Eye (tissue), 1 donor: ENCODE results near the gene ATG4B.
"Not testable (repeated sequence)": the region's sequence is repeated elsewhere in the genome, so short reads cannot be mapped to it uniquely, and the experiment has no call there.

Source experiments
- DNase-seq: peaks from one replicate; pipeline ENCODE4 v3.0.0-alpha.2; 2015

Gene ATG4B

DNA sequence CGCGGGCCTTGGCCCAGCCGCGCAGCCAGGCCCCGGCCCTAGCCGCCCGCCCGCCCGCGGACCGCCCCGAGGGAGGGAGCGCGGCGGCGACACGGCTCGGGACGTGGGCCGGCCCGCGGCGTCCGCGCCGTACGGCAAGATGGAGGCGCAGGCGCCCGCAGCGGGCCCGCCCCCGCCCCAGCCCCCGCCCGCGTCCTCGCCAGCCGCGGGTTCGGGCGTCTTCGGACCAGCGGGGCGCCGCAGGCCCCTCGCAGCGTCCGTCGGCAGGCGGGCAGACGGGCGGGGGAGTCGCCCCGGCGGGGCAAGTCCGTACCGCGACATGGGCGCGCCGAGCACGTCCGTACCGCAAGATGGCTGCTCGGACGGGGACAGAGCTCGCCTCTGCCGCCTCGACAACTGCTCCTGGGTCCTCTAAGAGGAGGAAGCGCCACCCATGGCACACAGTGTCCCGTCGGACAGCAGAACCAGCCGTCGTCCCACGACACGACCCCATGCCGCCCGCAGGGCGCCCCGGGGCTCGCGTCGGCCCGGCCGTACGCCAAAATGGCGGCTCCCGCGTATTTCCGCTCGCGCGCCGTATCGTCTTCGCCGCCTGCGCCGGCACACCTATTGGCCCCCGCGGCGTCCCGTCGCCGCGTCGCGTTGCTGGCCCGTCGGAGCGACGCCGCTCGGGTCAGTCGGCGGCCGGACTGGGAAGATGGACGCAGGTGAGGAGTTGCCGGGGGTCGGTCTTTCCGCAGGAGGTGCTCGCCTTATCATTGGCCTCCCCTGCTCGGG, at the start of gene ATG4B, which contains the start of gene THAP4:
ATG4B (plus strand) TSS at position 676 of the 777 bp plus-strand sequence; CDS start at position 698, 22 bp downstream.
THAP4 (minus strand) TSS at position 141 of the 777 bp plus-strand sequence. CDS start 141 bp downstream, outside the sequence.
- peak; percentile 96 for DNase-seq

DNA sequence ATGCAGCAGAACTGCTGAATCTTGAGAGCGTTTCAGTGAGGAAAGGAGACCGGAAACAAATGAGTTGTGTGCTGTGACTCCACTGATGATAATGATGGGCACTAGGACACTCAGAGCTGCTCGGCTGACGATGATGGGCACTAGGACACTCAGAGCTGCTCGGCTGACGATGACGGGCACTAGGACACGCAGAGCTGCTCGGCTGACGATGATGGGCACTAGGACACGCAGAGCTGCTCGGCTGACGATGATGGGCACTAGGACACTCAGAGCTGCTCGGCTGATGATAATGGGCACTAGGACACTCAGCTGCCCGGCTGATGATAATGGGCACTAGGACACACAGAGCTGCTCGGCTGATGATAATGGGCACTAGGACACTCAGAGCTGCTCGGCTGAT, 47.6 kb upstream of the ATG4B start:
- not testable (repeated sequence) for DNase-seq

DNA sequence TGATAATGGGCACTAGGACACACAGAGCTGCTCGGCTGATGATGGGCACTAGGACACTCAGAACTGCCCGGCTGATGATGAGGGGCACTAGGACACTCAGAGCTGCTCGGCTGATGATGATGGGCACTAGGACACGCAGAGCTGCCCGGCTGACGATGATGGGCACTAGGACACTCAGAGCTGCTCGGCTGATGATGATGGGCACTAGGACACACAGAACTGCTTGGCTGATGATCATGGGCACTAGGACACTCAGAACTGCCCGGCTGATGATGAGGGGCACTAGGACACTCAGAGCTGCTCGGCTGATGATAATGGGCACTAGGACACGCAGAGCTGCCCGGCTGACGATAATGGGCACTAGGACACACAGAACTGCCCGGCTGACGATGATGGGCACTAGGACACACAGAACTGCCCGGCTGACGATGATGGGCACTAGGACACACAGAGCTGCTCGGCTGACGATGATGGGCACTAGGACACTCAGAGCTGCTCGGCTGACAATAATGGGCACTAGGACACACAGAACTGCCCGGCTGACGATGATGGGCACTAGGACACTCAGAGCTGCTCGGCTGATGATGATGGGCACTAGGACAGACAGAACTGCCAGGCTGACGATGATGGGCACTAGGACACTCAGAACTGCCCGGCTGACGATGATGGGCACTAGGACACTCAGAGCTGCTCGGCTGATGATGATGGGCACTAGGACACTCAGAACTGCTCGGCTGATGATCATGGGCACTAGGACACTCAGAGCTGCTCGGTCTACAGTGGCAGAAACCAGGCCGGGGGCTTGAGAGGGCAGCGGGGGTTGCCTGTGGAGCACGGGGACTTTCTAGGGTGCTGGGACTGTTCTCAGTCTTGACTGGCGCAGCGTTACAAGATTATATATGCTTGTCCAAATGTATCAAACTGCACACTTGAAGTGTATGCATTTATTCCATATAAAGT, 46.7 kb upstream of the ATG4B start:
- not testable (repeated sequence) for DNase-seq

DNA sequence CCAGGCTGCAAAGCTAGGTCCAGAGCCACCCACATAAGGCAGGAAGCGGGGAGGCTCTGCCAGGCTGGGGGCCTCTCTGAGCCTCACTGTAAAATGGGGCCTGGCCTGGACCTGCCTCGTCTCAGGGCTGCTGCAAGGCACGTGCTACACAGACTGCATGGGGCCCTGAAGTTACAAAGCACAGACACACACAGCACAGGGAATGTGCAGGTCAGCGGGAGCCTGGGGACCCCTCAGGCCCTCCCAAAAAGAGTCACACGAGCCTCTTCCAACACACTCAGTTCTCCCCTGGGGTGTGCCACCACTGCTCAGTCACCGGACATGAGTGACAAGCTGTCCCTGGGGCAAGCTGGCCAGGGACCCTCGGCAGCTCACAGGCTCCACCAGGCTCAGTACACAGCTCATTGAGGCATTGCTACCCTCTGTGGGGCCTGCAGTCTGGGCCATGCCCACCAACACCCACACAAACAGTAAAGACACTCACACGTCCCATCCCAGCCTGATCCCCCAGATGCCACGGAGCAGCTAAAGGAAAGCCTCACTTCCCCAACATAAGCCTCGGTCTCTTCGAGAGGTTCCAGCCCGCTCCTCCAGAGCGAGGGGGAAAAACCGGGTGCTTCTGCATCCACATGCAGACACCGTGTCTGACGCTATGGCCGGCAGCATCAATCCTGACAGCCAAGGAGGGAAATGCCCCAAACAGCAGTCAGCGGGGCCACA, 45.2 kb upstream of the ATG4B start:
- no peak for DNase-seq

DNA sequence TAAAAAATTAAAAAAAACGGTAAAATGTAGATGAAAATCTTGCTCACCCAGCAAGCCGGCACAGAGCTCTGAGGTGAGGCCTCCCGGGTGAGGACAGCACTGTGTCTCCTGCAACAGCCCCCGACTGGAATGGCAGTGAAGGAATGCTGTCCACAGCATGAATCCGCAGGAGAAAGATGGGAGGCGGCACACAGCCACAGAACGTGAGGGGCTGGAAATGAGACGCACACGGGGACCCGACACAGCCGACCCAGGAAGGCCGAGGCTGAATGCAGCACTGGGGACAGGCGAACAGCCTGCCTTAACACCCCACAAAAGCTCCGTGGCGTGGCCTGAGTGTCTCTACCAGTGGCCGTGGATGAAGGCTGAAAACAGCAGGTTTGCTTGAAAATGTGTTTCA, 44.2 kb upstream of the ATG4B start:
- DNase-seq = no peak

DNA sequence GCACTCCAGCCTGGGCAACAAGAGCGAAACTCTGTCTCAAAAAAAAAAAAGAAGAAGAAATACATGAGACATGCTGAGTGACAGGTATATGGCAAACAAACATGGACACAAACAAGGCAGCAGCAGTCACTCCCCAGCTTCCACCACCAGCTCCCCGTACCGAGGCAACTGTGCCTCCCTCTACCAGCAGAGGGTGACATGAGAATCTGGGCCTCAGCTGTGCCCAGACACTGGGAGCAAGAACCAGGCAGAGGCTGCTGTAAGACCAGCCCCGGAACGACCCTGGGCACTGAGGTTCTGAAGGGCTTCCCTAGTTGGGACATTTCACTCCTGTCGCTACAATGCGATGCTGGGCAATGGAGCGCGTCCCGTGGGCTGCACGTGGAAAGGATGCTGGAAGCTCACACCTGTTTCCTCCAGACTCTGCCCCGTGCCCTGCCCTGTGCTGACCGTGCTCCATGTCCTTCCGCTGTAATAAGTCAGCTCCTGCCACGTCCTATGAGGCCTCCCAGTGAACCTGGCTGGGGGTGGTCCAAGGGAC, 41.8 kb upstream of the ATG4B start:
- no peak for DNase-seq

DNA sequence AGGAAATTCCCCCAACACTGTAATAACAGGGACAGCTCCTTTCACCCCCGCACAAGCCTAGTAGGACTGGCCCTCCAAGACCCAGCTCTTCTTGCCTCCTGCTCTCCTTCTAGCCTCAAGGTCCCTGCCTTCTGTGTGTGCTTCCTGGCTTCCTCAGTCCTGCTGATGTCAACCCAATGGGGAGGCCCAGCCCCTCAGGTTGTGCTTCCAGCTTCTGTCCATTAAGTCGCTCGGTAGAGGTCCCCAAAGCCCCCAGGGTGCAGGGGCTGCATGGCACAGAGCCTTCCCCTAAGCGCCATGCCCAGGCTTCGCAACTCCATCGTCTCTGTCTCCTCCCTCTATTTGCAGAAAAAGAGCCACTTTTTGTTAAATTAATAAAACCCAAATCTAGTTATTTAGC, 39.9 kb upstream of the ATG4B start:
- no peak for DNase-seq

DNA sequence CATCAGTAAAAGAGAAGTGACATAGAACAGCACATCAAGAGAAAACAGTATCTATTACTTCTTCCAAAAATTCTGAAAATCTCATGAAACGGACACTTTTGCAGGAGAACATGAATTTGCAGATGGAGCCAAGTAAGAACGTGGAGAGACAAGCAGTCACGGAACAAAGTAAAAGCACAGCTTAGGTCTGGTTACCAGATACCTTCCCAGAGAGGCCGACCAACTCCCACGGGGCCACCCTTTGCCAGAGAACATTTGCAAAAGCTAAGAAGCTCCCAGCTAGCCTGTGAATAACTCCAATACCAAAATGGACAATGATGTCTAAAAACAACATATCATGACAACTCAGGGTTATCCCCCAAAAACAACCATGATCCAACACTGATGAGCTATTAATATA, 39.4 kb upstream of the ATG4B start:
- no peak for DNase-seq

DNA sequence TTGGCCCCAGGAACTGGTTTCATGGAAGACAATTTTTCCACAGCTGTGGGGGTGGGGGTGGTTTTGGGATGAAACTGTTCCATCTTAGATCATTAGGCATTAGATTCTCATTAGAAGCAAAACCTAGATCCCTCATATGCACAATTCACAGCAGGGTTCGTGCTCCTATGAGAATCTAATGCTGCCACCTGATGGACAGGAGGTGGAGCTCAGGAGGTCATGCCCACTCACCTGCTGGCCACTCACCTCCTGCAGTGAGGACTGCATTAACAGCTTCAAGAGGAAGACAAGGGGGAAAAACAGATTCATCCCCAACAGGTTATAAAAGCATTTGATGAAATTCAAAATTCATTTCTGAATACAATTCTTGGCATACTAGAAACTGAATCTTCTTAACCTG, 39.0 kb upstream of the ATG4B start:
- DNase-seq = no peak

DNA sequence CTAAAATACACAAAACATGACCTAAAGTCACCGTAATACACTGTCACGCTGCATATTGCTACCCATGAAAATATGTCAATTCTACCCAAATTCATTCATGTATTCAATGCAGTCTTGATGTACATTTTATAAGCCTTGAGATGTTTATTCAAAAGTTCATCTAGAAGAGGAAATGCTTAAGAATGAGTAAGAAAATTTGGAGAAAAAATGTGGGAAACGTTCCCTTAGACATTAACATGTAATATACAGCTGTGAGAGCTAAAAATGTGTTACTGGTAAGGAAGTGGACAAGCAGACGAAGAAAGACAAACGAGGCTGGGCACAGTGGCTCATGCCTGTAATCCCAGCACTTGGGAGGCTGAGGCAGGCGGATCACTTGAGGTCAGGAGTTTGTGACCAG, 37.9 kb upstream of the ATG4B start:
- no peak for DNase-seq

DNA sequence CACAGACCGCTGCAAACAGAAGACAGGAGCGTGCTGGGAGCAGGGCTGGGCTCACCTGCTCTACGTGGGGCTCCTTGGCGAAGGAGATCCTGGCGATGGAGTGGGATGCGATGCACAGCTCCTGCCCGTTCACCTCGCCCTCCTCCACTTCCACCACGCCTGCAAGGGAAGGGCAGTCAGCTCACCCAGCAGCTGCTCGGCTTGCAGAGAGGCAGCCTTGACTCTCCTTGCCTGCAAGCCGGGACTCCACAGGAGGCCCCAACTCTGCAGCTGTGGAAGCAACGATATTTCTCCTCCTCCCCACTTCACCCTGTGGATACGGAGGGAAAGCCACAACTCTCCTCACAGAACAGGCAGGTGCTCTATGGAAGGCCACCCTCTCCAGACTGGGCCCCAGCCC, 35.7 kb upstream of the ATG4B start:
- DNase-seq = no peak

DNA sequence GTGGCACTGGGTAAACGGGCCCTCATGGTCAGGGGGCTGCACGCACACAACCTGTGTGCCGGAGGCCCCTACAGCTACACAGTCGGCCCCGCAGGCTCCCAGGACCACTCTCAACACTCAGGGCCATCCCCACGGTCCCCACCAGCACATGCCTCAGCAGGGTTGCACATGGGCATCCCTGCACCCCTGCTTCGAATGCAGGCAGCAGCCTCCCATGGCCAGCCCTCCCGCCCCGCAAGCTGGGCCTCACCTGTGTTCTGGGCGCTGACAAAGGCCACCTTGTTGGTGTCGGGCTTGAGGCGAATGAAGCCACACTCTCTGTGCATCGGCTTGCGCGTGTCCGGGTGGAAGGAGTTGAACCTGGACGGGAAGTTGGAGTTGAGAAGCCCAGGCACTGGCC, 34.8 kb upstream of the ATG4B start:
- no peak for DNase-seq

DNA sequence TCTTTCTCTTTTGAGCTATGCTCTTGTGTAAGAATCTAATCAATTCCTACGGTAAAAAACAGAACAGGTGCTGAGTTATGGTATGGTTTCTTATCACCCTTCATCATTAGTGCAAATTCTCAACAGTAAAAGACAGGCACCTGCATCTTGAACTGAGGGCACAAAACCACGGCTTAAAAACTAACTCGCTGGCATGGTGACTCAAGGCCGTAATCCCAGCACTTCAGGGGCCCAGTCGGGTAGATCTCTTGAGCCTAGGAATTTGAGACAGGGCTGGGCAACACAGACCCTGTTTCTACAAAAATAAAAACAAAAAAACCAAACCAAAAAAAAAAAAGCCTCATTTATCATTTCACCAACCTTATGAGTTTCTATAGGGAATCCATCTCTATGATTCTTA, 33.8 kb upstream of the ATG4B start:
- no peak for DNase-seq

DNA sequence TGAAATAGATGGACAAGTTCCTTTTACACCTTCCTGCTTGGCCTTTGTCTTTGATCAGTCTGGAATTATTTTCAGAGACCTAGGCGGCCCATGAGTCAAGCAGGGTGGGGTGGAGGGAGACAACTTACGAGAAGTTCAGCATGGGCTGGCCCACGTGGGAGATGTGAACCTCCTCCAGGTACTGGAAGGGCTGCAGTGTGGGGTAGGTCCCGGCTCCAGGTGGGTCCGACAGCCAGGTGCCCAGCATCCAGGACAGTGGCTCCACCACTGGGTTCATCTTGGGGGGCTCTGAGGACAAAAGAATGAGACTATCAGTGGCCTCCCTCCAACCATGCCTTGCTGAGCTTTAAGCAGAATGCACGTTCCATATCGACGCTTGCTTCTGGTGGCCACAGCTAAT, 31.3 kb upstream of the ATG4B start:
- no peak for DNase-seq

DNA sequence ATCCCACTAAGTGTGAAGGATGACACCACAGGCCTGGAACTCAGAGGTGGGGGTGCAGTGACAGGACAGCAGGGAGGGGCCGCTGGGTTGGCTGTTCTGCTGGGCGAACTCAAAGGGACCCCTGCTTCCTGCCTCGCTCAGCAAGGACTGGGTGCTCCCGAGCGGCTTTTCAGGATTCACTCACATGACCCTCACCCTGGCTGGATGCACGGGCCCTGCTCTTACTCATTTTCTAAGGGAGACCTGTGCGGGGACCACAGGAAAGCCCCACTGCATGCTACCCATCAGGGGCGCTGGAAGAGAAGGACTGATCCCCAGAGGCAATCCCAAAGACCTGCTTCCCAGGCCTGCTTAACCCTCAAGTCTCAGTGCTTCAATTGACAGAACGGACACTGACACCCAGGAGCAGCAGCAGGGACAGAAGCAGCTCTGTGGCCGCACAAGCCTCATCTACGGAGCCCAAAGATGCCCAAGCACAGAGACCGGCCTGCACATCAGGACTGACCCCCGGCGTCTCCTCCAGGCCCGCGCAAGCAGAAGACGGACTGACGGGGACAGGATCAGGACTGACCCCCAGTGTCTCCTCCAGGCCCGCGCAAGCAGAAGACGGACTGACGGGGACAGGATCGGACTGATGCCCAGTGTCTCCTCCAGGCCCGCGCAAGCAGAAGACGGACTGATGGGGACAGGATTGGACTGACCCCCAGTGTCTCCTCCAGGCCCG, 30.2 kb upstream of the ATG4B start:
- no peak for DNase-seq

DNA sequence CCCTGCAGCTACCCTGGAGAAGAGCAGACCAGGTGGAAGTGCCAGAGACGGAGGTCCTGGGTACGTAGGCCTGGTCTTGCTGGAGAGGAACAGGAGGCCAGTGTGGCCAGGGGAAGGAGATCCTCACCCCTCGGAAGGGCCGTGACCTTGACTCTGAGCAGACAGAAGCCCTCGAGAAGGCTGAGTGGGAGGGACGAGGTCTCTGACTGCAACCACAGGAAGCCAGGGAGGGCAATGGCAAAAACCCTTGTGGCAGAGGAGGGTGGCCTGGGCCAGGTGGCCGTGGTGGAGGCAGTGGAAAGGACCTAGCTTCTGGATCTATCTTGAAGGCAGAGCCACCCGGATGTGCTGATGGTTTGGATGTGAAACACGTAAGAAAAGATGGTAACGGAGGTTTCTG, 28.6 kb upstream of the ATG4B start:
- no peak for DNase-seq

DNA sequence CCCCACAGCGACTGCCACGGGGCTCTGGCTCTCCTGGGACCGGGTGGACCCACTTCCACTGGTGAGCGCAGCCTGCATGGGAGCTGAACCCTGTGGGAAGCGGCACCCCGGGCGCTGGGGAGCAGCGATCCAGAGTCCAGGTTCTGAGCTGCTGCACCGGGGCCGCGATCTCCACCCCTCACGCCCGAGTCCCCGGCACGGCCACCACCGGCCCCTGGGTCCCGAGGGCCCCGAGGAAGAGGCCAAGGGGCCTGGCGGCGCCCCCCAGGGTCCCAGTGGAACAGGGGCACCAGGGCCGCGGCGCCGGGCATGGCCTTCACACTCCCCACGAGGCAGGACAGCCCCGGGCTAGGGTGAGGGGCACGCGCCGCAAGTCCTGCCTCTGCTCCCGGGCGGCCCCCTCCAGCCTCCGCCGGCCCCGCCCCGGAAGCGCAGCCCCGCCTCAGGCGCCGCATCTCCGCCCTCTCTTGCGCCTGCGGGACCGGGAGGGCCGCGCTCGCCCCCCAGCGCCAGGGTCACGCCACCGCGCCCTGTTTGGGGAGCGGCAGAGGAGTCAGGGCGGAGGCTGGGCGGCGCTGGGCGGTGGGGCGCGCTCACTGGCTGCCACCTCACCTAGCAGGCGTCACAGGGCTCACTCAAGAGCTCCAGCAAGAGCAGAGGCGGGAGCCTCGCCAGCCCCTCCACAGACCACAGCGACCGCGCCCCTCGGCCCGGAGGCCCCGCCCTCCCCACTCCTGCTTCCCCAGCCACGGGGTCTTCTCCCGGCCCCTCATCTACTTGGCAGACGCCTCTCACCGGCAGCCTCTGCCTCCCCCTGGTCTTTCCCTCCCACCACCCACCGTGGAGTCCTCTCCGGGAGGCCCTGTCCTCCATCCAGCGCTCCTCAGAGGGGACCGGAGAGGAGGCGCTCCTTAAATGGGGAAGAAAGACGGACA, 27.4 kb upstream of the ATG4B start:
- peak; percentile 90 for DNase-seq

DNA sequence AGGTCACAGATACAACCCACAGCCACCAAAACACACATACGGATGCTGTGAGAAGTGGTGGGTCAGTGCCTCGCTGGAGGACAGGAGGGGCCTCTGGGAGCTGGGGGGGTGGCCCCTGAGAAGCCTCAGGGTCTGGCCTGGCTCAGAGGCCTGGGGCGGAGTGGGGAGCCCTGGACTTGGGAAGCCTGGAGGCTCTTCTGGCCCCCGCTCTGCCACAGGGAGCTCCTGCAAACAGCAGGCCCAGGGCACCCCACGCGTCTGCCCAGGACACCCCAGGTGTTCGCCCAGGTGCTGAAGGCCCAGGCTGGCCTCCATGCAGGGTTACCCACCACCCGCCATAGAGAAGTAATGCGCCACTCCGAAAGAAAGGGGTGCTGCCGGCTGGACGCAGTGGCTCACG, 26.4 kb upstream of the ATG4B start:
- no peak for DNase-seq

DNA sequence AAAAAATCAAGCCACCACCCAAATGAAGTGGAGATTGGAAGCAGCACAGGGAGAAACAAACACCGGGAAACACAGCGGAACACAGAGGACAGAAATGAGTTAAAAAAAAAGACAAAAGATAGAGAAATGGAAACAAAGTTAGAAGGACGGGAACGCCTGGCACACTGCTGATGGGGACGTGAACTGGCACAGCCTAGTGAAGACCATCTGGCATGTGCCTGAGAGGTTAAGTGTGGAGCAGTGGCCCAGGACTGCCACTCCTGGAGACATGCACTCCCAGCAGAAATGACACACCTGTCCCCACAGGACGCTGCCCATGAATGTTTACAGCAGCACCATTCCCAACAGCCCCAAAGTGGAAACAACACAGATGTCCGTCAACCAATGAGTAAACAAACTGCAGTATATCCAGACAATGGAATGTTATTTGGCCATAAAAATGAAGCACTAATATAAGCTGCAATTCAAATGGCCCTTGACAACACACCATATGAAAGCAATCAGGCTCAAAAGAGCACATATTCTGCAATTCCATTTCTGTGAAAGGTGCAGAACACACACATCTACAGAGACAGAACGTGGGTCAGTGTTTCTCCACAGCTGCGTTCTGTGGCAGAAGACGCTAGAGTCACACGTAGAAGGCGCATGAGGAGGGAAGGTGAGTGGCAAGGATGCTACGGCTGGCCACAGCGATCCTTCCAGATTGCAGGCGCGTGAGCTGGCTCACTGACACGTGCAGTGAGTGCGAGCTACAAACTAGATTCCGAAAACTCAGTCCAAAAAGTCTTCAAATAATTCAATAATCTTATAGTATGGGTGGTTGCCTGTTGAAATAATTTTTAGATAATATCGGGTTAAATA, 25.1 kb upstream of the ATG4B start:
- peak; percentile 17 for DNase-seq
